Activated B cell treated with CpG ODN at 0.5 μM for 24 hours (primary cell): Measurements from ENCODE around the gene MXD3. TPM values are rescaled to one million over a fixed set of nuclear protein-coding genes. Genes with fewer than 3 reads are reported as not detected.
A peak's percentile ranks its signal among the peaks of the same experiment; 100 is the strongest.

Source experiments
- ATAC-seq: fragments of 200-7000 bp; cut with Tn5 transposase; one replicate; pipeline ENCODE4 v1.10.0; 2021; ENCODE audit warnings: low read depth, mild to moderate bottlenecking, moderate library complexity
- CTCF ChIA-PET: fragments of 350-600 bp; sonication (Branson Sonifier 250); formaldehyde crosslinking; loops from one replicate; lab custom pipeline; 2021; ENCODE audit warnings: antibody characterized with exemption; lab: Charles Lee
- POLR2A ChIA-PET: fragments of 350-600 bp; sonication (Branson Sonifier 250); formaldehyde crosslinking; loops from one replicate; lab custom pipeline; 2021; ENCODE audit warnings: antibody characterized with exemption; lab: Charles Lee
- DNase-seq: peaks from one replicate; pipeline ENCODE4 v3.0.0; 2022
- H3K27ac Mint-ChIP-seq: one replicate; pipeline ENCODE4 v1.8.0; 2020; ENCODE audit warnings: mixed read lengths
- H3K27me3 Mint-ChIP-seq: one replicate; pipeline ENCODE4 v1.8.0; 2021; ENCODE audit warnings: mixed read lengths
- H3K36me3 Mint-ChIP-seq: one replicate; pipeline ENCODE4 v1.8.0; 2021; ENCODE audit warnings: low read depth, mixed read lengths
- H3K4me1 Mint-ChIP-seq: one replicate; pipeline ENCODE4 v1.8.0; 2021; ENCODE audit warnings: mixed read lengths
- H3K4me3 Mint-ChIP-seq: one replicate; pipeline ENCODE4 v1.8.0; 2020; ENCODE audit warnings: mild to moderate bottlenecking, mixed read lengths
- H3K9me3 Mint-ChIP-seq: one replicate; pipeline ENCODE4 v1.8.0; 2020; ENCODE audit warnings: mixed read lengths
- intact Hi-C: fragments of 100-400 bp; cut with micrococcal nuclease; formaldehyde crosslinking; loops from one replicate; pipeline ENCODE4 v1.15.1; 2024
- total RNA-seq: library from RNA; stranded (reverse); gene quantifications from 2 replicates; pipeline ENCODE4 v1.2.3, GENCODE V29; 2022
- TF ChIP-seq, protein P1 (sequence below): fragments of 200-600 bp; IDR thresholded peaks from one replicate; pipeline ENCODE4 v1.8.0; 2022; ENCODE audit warnings: antibody characterized with exemption, mild to moderate bottlenecking

Gene MXD3
- total RNA-seq, 1 donor from 2014 or later: 9.1 TPM

DNA sequence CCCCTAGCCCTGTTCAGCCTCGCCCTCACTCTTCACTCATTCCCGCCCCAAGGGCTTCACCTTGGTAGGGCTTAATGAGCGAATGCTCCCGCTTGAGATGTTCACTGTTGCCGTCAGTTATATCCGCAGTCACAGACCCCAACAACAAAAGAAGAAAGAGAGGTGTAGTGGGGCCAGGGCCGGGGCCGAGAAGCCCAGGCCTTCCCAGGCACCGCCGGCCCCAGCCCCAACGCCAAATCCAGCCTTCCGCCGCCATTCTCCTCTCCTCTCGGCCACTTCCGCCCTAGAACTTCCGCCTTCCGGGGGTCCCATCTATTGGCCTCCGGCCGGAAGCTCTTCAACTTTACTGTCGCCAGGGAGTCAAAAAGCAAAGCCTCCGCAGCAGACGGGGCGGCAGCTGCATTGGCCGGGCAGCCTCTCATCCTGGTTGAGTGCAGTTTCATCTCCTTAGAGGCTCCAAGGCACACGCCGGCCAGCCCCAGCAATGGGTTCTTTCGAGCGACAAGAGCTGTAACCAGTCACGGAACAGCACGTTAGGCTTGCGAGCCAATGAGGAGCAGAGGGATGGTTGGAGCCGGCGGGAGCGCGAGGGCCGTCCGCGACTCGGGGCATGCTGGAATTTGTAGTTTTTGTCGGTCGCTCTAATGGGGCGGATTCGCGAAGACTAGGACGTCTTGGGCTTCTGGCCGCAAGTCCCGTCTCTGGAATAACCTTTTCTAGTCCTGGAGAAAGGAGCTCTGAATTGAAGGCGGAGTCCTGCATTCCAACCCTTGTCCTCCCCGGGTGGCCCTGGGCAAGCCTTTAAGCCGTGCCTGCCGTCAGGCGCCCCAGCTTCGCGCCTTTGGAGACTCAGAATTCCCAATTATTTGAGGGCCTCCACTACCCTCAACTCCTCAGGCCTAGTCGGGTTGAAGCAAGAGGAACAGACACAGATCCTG lies 40.0 kb upstream of the MXD3 start, which contains the start of gene LMAN2:
TSS of gene LMAN2 (minus strand) at position 277 of the 938 bp plus-strand sequence. CDS start at position 256, 21 bp downstream.
- ChIA-PET POLR2A (interaction anchor here (0.6 to 2.7 kb wide), 26 partner anchors 9 to 965 kb away, joined by 3 to 23 read pairs (median 4); partner anchors contain the start of genes B4GALT7, DOK3, GRK6 and PDLIM7), CTCF (interaction anchor here (0.8 to 3.3 kb wide), 5 partner anchors 18 to 240 kb away, joined by 3 to 17 read pairs (median 4); no protein-coding TSS in a partner anchor)
- Mint-ChIP-seq H3K9me3 (no peaks in the 10 kb centered on the region), H3K27me3 (no peaks in the 10 kb centered on the region), H3K4me3 (peak within 1 kb of the TSS; percentile 98), H3K36me3 (peaks cover 31% of the 10 kb centered on the region), H3K4me1 (peaks cover 59% of the 10 kb centered on the region), H3K27ac (peak within 1 kb of the TSS; percentile 100)
- peak; percentile 83 for DNase-seq
- TF ChIP-seq, protein P1, sequence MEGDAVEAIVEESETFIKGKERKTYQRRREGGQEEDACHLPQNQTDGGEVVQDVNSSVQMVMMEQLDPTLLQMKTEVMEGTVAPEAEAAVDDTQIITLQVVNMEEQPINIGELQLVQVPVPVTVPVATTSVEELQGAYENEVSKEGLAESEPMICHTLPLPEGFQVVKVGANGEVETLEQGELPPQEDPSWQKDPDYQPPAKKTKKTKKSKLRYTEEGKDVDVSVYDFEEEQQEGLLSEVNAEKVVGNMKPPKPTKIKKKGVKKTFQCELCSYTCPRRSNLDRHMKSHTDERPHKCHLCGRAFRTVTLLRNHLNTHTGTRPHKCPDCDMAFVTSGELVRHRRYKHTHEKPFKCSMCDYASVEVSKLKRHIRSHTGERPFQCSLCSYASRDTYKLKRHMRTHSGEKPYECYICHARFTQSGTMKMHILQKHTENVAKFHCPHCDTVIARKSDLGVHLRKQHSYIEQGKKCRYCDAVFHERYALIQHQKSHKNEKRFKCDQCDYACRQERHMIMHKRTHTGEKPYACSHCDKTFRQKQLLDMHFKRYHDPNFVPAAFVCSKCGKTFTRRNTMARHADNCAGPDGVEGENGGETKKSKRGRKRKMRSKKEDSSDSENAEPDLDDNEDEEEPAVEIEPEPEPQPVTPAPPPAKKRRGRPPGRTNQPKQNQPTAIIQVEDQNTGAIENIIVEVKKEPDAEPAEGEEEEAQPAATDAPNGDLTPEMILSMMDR: no peak
- intact Hi-C loops: loop anchor here (1.0 to 5.0 kb wide), 6 partner anchors 11 to 963 kb away; partner anchors contain the start of genes B4GALT7, GRK6, HIGD2A and NOP16
- ATAC-seq: peak; percentile 98

DNA sequence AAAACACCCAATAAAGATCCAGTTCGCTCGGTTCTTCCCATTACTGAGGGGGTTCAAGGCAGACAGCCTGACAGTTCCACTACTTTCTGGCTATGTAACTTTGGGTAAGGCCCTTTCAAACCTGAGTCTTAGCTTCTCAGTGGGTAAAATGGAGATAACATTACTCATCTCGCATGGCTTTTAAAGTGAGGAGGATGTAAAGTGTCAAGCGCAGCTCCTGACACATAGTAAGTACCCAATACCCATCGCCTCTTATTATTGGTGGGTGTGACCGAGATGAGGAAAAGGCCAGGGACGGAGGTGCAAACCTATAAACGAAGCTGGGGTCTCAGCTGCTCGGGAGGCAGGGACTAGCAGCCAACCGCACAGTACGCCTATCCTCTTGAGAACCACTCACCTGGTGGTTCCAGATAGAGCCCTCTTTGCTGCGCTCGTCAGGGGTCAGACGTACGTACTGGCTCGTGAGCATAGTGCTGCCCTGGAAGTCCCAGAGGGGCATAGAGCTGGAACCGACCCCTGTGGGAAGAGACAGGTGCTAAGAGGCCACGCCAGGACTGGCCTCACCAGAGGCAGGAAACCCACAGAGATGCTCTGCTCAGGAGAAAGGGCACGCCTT lies 39.2 kb upstream of the MXD3 start:
- H3K4me1 Mint-ChIP-seq: peaks cover 53% of the 10 kb centered on the region
- no peak for DNase-seq
- H3K36me3 Mint-ChIP-seq: peaks cover 36% of the 10 kb centered on the region
- H3K27me3 Mint-ChIP-seq: no peaks in the 10 kb centered on the region
- TF ChIP-seq, protein P1: no peak
- ChIA-PET CTCF (interaction anchor here (1.6 to 3.3 kb wide), 2 partner anchors 19 to 20 kb away, joined by 4 to 17 read pairs; no protein-coding TSS in a partner anchor), POLR2A (interaction anchor here (0.6 to 2.7 kb wide), 18 partner anchors 10 to 813 kb away, joined by 3 to 23 read pairs (median 6); partner anchors contain the start of genes B4GALT7, DOK3, GRK6 and PRELID1)
- H3K9me3 Mint-ChIP-seq: no peaks in the 10 kb centered on the region
- H3K4me3 Mint-ChIP-seq: peak overlapping the region; percentile 98
- intact Hi-C loops: loop anchor here (1.0 to 5.0 kb wide), 6 partner anchors 11 to 962 kb away; partner anchors contain the start of genes B4GALT7, GRK6, HIGD2A and NOP16
- H3K27ac Mint-ChIP-seq: peak overlapping the region; percentile 100
- no peak for ATAC-seq

DNA sequence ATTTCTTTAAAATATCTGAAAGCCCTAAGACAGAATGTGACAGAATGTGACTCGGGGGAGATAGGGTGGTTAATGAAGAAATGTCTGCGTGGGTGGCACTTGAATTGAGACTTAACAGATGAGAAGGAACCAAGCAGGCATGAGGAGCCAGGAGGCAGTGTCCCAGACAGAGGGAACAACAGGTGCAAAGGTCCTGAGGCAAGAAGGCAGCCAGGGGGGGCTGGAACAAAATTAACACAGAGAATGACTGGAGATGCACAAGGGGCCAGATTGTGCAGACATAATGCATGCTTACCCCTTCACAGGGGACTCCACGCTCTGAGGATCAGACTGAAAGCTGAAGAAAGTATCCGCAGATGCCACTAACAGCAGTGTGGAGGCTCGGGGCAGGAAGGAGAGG lies 38.1 kb upstream of the MXD3 start:
- DNase-seq (no peak), ATAC-seq (no peak)
- intact Hi-C loops: loop anchor here (2.0 to 5.0 kb wide), 3 partner anchors 217 to 961 kb away; partner anchors contain the start of genes B4GALT7, HIGD2A, NOP16 and NSD1
- no peak overlapping the region for H3K27ac Mint-ChIP-seq
- H3K4me1 Mint-ChIP-seq: peaks cover 47% of the 10 kb centered on the region
- H3K36me3 Mint-ChIP-seq: peaks cover 39% of the 10 kb centered on the region
- H3K27me3 Mint-ChIP-seq: no peaks in the 10 kb centered on the region
- peak overlapping the region; percentile 98 for H3K4me3 Mint-ChIP-seq
- ChIA-PET CTCF (no interaction called here), POLR2A (interaction anchor here (2.7 kb wide), 1 partner anchor 19 kb away, joined by 15 read pairs; no protein-coding TSS in a partner anchor)
- TF ChIP-seq, protein P1: no peak
- no peaks in the 10 kb centered on the region for H3K9me3 Mint-ChIP-seq

DNA sequence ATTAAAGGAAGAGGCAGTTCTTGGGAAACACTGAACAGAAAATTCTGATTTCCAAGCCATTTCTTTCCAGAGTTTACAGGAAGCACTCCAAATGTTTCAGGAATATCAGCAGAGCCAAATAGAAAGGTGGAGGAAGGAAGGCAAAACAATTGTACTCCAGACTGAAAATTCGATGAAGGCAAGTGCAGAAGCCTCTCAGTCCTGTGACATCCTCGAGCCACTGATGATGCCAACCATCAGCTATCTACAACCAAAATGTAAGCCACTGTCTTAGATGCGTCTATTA lies 37.6 kb upstream of the MXD3 start:
- POLR2A ChIA-PET: no interaction called here
- intact Hi-C loops: no loop called here
- CTCF ChIA-PET: no interaction called here
- peak overlapping the region; percentile 66 for H3K4me3 Mint-ChIP-seq
- DNase-seq: no peak
- H3K36me3 Mint-ChIP-seq: peaks cover 41% of the 10 kb centered on the region
- no peak for ATAC-seq
- H3K9me3 Mint-ChIP-seq: no peaks in the 10 kb centered on the region
- no peaks in the 10 kb centered on the region for H3K27me3 Mint-ChIP-seq
- H3K4me1 Mint-ChIP-seq: peaks cover 47% of the 10 kb centered on the region
- no peak overlapping the region for H3K27ac Mint-ChIP-seq
- TF ChIP-seq, protein P1: no peak
